GM18873 (cell line): ENCODE results near the gene N4BP2L2.

Experiments
- ATAC-seq: cut with Tn5 transposase; IDR thresholded peaks from one replicate; pipeline ENCODE4 v1.9.1; 2021; ENCODE audit warnings: mild to moderate bottlenecking, moderate library complexity, moderate number of reproducible peaks; ENCODE audit not compliant: unreplicated experiment, low FRiP score

N4BP2L2 gene

GRCh38 chr13:32535115-32535514, 3.5 kb downstream of the N4BP2L2 start:
- no peak for ATAC-seq

DNA sequence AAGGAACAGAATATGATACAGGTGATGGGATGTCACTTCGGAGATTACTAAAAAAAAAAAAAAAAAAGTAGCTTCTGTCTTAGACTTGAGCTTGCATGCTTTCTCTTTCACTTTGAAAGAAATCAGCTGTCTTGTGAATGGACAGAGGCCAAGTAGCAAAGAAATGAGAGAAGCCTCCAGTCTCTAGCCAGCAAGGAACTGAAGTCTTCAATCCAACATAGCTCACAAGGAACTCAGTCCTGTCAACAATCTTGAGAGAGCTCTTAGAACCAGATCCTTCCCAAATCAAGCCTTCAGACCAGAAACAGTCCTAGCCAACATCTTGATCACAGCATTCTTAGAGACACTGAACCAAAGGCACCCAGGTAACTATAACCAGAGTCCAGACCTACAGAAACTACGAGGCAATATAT, 7.7 kb downstream of the N4BP2L2 start:
- peak; percentile 45 for ATAC-seq

GRCh38 chr13:32528358-32528757, 10.2 kb downstream of the N4BP2L2 start:
- no peak for ATAC-seq

DNA sequence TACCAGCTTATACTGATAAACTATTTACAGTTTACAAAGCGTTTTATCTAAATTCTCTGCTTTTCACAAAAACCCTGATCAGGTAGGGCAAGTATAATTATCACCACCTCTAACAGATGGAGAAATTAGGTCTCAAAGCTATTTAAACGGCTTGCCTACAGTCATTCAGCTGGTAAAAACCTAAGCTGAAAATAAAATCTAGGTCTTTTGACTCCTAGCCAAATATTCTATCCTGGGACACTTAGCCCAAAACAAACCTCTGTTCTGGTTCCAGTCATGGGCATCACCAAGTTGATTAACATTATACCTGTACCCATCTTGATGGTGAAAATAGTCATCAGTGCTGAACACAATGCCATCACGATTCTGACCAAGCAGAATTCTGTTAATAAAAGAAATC, 11.4 kb downstream of the N4BP2L2 start:
- no peak for ATAC-seq

- no peak for ATAC-seq
Observed at GRCh38 chr13:32525766-32526165, 12.8 kb downstream of the N4BP2L2 start.

- ATAC-seq = no peak
Observed at GRCh38 chr13:32515246-32515645, 23.3 kb downstream of the N4BP2L2 start.

DNA sequence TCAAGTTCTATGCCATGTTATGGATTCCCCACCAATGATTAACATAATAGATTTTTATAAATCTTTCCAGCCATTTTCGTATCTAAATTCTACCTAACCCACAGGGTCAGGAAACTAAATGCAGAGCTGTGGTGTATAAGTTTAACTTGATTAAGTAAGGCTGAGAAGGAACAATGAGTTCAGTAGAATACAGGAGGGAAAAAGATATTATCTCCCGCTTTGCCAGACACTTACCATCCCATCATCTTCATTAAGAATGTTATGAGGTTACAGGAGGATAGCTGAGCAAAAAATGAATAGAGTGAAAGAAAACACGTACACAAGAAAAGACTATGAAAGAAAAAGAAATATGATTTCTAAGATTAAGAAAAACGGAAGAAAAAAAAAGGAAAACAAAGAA, 27.1 kb downstream of the N4BP2L2 start:
- no peak for ATAC-seq

DNA sequence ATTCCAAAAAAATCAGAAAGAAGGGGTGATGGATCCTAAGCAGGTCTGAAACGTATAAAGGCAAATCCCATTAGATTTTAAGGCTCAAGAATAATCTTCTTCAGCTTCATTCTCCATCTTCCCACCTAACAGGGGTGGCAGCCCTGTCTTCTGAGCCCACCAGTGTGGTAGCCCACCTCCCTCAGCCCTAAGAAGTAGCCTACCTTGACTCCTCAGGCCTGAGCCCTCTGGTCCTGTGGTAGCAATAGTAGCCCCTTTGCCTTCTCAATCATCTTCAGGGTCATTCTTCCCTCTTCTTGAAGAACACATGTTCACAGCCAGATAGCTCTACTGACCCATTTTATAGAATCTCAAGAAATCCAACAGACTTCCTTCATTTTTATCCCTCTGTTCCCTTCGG, 33.7 kb downstream of the N4BP2L2 start:
- no peak for ATAC-seq

GRCh38 chr13:32504263-32504662, 34.3 kb downstream of the N4BP2L2 start:
- ATAC-seq = no peak

- ATAC-seq = no peak
Observed at GRCh38 chr13:32503727-32504126, 34.9 kb downstream of the N4BP2L2 start.

DNA sequence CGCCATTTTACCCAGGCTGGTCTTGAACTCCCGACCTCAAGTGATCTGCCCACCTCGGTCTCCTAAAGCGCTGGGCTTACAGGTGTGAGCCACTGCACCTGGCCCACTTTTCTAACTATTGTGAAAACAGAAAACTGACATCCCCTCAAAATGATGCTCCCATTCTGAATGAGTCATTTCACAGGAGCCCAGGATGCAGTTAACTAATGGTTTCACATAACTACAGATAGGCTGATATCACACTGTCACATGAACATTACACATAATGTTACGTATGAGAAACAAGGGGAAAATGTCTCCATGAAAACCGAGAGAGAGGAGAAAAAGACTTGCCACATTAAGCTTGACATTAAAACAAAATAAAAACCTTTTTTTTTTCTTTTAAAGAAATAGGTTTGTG, 37.5 kb downstream of the N4BP2L2 start:
- no peak for ATAC-seq

DNA sequence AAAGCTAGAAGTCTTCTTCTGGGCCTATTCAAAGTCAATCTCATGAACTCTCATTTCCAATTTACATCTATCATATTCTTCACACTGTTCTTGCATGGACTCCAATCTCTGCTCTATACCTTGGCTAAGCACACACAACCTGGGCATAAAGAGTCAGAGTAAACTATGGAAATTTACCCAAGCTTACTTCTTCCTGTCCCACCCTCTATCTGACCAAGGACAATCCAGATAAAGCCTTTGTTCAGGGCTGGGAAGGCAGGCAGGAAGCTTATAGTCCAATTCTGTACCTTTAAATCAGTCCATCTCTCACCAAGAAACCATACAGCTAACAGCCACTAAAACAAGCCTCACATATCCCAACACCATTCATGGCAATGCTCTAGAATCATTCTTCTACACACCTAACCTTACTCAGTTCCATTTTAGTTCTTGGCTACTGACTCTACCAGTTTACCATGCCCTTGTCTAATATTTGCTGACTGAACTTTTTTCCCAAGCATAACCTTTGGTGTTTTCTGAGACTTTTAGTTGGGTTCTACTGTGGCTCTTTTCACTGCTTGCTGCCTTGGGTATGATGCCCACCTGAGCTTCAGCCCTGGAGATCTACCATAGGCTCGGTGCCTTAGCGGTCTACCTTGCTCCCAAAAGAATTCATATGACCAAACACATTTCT, 38.9 kb downstream of the N4BP2L2 start:
- ATAC-seq = no peak

GRCh38 chr13:32497589-32497988, 41.0 kb downstream of the N4BP2L2 start:
- no peak for ATAC-seq

DNA sequence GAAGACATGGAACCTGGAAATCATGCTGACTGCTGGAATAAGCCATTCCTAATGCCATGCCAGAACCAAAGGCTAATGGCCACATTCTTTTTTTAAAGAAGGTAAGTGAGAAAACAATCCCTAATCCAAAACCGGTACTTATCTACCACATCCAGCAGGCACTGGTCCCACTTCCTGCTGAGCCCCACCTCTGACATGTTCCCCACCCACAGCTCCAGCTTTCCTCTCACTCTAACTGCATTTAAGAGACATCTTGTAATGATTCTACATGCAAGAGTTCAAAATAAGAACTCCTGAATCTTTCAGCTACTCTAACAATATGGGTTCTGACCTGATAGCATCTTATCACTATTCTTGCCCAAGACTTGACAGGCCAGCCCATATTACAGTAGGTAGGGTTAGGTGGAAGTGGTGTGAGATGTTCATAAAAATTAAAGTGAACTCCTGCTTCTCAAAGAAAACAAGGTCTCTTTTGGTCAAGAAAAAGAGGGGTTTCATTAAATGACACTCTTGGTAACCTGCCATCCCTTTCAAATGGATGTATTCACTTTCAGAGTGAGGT, 41.9 kb downstream of the N4BP2L2 start:
- no peak for ATAC-seq

DNA sequence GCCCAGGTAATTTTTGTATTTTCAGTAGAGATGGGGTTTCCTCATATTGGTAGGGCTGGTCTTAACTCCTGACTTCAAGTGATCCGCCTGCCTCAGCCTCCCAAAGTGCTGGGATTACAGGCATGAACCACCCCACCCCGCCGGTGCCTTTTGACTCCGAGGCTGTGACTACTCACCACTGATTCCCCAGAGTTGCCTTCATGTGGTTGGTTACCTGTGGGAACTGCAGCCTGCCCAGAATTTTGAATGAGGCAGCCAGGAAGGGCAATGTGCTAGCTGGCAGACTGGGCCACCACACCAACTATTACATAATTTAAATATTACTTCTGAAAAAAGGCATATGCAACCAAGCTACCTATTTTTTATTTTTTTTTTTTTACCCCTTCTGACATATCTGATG, 42.8 kb downstream of the N4BP2L2 start:
- no peak for ATAC-seq

- no peak for ATAC-seq
Observed at GRCh38 chr13:32495429-32495828, 43.2 kb downstream of the N4BP2L2 start.

DNA sequence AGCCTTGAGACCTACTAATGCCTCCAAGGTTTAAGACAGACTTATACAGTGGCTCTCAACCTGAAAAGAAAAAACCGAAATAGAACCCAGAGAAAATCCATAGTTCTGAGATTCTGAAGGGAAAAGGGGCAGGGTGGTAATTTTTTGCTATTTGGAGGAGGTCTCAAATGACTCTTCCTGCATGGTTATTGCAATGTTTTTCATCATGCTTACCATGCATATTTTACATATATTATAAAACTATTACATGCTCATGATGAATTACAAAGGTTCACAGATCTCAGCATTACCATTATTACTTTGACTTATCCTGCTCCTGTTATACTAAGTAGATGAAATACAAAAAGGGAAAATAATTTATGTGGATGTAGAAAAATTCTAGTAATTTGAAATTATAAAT, 47.6 kb downstream of the N4BP2L2 start:
- no peak for ATAC-seq

DNA sequence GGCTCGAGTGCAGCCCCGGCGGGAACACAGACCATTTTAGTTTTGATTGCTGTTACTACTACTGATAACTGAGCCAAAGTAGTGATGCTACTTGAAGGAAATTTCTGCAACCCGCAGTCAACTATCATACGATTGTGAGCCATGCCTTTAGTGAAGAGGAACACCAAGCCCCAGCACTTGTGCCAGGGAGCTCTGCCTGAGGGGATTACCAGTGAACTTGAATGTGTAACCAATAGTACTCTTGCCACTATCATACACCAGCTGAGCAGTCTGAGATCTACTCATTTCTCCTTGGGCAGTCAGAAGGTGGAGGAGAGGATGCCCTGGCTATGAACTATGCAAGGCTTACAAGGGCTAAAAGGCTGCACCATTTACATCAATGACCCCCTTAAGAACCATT, 61.7 kb downstream of the N4BP2L2 start:
- no peak for ATAC-seq

DNA sequence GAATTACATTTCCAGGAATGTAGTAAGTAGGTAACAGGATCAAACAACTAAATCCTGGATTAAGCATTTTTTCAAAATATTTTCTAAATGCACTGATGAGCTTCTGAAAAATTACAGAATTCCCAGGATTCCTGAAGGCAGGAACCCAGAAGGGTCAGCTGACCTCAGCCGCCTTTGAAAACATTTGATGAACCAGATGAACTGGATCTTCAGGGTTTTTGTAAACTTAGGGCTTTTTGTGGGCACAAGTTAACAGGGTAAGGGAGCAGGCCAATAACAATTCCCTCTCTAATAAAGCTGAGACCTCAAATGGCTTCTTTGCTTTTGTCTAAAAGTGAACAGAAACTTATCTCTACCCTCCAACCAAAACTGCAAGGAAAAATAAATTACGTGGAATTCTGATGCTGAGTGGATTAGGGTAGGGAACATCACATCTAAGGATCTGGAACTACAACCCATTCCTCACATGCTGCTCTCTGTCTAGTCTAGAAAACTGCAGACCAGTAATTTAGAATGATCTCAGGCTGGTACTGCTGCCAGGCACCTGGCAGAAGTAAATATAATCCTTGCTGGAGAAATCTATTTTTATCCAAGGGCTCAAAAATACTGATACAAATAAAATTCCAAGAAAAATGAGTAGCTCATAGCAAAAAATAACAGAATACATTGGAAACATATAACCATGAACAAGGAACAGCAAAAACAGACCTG, 62.4 kb downstream of the N4BP2L2 start:
- no peak for ATAC-seq

DNA sequence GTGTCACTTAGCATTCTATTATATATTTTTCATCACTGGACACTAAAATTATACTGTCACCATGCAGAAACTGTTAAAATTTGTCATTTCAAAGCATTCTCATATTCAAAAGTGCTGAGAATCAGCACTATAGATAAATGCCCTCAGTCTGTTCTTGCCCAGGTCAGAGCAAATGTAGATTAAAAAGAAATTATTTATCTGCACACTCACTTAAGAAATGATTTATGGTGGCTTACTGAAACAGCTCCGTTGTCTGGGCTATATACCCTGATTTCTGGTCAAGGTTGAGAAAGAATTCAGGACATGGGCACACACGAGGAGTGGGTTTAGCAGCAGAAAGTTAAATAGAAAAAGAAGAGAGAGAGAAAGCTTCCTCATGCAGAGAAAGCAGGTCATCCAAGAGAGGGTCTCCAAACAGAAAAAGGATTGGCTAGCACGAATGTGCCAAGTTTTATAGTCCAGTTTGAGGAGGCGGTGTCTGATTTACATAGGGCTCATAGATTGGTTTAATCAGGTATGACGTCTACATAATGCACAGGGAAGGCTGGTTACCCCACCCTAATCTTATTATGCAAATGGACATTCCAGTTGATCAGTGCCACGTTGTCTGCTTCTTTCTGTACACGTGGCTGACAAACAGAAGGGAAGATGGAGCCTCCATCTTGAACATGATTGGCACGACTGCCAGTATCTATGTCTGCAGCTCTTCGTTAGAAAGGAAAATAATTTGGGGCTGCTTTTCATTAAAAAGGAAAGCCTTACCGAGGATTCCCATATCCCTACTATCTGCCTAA, 63.4 kb downstream of the N4BP2L2 start:
- no peak for ATAC-seq

- ATAC-seq = no peak
Observed at GRCh38 chr13:32473650-32474049, 64.9 kb downstream of the N4BP2L2 start.
